GM18526 (cell line): ENCODE measurements around the gene KRTAP13-2.

Experiments
- POLR2A ChIP-seq: IDR thresholded peaks from 3 replicates; pipeline ENCODE4 v1.6.1; 2011; ENCODE audit not compliant: insufficient read length; ENCODE audit errors: extremely low read depth

The KRTAP13-2 gene

DNA sequence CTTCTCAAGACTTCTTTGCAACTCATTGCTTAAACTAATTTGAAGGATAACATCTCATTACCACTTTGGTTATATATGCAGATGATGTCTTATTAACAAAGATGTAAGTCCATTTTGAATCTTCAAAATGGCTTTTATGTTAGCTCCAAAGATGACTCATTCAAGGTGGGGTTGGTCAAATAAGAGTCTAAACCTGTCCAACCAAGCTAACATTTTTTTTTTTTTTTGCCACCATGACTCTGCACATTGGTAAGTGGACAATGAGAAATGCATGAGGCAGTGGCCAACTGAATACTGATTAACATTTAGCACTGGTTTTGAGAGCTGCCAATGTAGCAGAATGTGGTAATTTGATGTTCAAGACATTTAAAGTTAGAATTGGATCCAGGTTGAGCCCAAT is 34.3 kb downstream of the KRTAP13-2 start:
- TF ChIP-seq POLR2A = no peak

DNA sequence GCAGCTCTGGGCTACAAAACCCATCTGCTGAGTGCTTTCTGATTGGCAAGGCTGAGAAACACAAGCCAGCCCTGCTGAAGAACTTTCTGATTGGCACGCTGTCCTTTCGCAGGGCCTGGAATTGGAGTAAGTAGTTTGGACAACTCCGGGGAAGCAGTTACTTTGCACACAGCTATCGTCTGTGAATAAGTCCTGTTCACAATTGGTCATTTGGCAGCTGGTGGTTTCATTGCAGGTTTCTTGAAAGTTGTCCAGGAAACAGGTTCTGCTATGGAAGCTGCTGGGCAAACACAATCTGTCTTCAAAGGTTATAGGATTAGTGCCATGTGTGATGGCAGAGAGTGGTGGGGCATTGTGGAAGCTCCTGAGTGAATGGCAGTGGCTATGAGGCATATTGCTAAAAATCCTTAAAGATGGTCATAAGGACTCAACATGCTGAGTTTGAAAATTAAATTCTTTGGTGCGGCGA is 34.8 kb downstream of the KRTAP13-2 start, which contains the start of gene KRTAP27-1:
Gene KRTAP27-1 (minus strand): TSS at position 419 of the 469 bp plus-strand sequence. CDS start 26 bp downstream, at position 393.
- no peak for TF ChIP-seq POLR2A

GRCh38 chr21:30336596-30336995 is 35.5 kb downstream of the KRTAP13-2 start:
- no peak for TF ChIP-seq POLR2A

- no peak for TF ChIP-seq POLR2A
Measured at GRCh38 chr21:30333736-30334135, 38.3 kb downstream of the KRTAP13-2 start.

DNA sequence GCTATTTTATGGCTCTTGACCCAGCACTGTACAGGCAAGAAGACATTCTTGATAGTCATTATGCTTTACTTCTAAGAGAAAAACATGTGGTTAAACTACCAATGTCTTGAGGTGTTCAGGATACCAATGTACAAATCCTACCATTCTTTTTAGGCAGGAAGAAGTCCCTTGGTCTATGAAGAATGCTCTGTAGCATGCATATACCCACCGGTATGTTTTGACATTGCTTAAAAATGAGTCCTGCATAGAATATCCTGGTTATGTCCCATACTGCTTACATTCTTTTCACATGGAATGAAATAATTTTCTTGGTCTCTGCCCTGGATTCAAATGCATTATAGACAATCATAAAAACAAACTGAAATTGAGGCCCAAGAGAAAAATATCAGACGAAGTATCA is 39.4 kb downstream of the KRTAP13-2 start:
- TF ChIP-seq POLR2A = no peak

DNA sequence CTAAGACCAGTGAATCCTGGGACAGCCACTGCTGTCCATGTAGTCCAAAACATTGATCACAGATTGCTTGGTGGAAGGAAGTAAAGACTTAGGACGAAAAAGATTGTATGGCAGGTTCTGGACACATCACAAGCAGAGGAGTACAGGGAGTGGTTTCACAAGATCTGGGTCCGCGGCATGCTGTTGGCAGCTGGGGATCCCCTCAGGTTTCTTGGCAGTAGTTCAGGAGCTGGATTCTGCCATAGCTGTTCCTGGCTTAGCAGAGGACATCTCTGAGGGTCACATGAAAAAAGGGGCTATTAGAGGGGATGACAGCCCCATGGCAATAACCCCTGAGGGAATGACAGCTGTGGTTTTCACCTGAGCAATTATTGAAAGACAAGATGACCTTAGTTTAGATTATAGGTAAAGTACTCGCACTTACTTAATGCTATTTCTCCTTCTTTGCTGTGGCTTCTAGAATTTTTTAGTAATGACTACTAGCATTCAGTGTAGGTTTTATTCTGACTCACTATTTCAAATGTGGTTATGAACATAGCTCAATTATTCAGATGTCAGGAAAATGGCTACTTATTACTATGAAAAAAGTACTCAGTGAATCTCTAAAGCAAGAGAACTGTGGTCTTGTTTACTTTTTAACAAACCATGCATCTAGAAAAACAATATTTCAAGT is 42.7 kb downstream of the KRTAP13-2 start:
- no peak for TF ChIP-seq POLR2A

DNA sequence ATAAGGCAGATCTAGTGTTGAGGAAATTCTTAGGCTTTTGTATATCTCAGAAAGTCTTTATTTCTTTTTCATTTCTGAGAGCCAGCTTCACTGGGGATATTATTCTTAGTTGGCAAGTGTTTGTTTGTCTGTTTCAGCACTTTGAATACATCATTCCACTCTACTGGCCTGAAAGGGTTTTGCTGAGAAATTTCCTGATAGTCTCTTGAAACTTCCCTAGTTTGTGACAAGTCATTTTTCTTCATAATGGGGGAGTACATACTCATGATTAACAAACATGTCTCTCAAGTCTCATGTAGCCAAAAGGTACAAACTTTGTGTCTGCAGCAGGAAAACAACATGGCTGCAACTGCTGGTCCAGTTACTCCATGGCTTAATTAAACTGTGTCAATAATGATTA is 45.7 kb downstream of the KRTAP13-2 start:
- no peak for TF ChIP-seq POLR2A
